Activated CD4-positive, alpha-beta T cell treated with anti-CD3 and anti-CD28 coated beads for 36 hours (primary cell): ENCODE measurements around the gene OSBPL10. TPM values are rescaled to one million over a fixed set of nuclear protein-coding genes. Genes with fewer than 3 reads are reported as not detected.
A peak's percentile ranks its signal among the peaks of the same experiment; 100 is the strongest.

Experiments used
- ATAC-seq: fragments of 200-7000 bp; cut with Tn5 transposase; one replicate; pipeline ENCODE4 v1.10.0; 2021; ENCODE audit warnings: mild to moderate bottlenecking, moderate library complexity
- CTCF ChIA-PET: fragments of 350-600 bp; sonication (Branson Sonifier 250); formaldehyde crosslinking; loops from one replicate; lab custom pipeline; 2021; ENCODE audit warnings: antibody characterized with exemption; lab: Charles Lee
- POLR2A ChIA-PET: fragments of 350-600 bp; sonication (Branson Sonifier 250); formaldehyde crosslinking; loops from one replicate; lab custom pipeline; 2021; ENCODE audit warnings: antibody characterized with exemption, inconsistent platforms; lab: Charles Lee
- DNase-seq: peaks from one replicate; pipeline ENCODE4 v3.0.0-alpha.2; 2020
- H3K27ac Mint-ChIP-seq: one replicate; pipeline ENCODE4 v1.8.0; 2021; ENCODE audit warnings: mixed read lengths
- H3K27me3 Mint-ChIP-seq: one replicate; pipeline ENCODE4 v1.8.0; 2021; ENCODE audit warnings: mixed read lengths
- H3K36me3 Mint-ChIP-seq: one replicate; pipeline ENCODE4 v1.8.0; 2021; ENCODE audit warnings: low read depth, mixed read lengths
- H3K4me1 Mint-ChIP-seq: one replicate; pipeline ENCODE4 v1.8.0; 2021; ENCODE audit warnings: mixed read lengths
- H3K4me3 Mint-ChIP-seq: one replicate; pipeline ENCODE4 v1.8.0; 2021; ENCODE audit warnings: mild to moderate bottlenecking, moderate library complexity, mixed read lengths
- H3K9me3 Mint-ChIP-seq: one replicate; pipeline ENCODE4 v1.8.0; 2021; ENCODE audit warnings: low read depth, mixed read lengths
- intact Hi-C, 2 experiments: fragments of 100-400 bp; cut with DNase I in 1 of 2; cut with micrococcal nuclease in 1 of 2; formaldehyde crosslinking; loops; one replicate each; pipeline versions ENCODE4 v1.14.2 to v1.15.1; 2022 to 2024; cut with DNase I, micrococcal nuclease
- total RNA-seq, 2 experiments: library from RNA; stranded (reverse); gene quantifications; one replicate each; pipeline ENCODE4 v1.2.3, GENCODE V29; 2021

The OSBPL10 gene
- total RNA-seq, 2 experiments from 2014 or later, result 11.2 to 11.8 TPM

DNA sequence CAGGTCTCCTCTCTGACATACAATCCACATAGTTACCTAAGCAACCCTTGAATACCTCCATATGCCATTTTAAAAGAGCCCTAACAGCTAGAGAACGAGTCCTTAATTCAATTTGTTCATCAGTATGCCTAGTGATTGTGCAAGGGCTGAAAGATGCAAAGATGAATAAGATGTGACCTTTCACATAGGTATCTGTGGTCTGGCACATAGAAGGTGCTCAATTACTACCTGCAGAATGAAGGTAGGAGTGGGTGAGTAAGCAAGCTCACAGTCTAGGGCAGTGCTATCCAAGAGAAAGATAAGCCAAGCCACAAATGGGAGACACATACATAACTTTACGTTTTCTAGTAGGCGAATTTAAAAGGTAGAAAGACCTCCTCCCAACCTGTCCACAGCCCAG, 157.9 kb downstream of the OSBPL10 start:
- ATAC-seq (peak; percentile 33), DNase-seq (no peak)
- no peak overlapping the region for H3K27ac Mint-ChIP-seq
- H3K9me3 Mint-ChIP-seq, result peaks cover 2% of the 10 kb centered on the region
- no peaks in the 10 kb centered on the region for H3K4me1 Mint-ChIP-seq
- CTCF ChIA-PET, result no interaction called here
- intact Hi-C loops, result no loop called here
- H3K36me3 Mint-ChIP-seq, result no peaks in the 10 kb centered on the region
- POLR2A ChIA-PET, result no interaction called here
- no peak overlapping the region for H3K4me3 Mint-ChIP-seq
- H3K27me3 Mint-ChIP-seq, result no peaks in the 10 kb centered on the region

DNA sequence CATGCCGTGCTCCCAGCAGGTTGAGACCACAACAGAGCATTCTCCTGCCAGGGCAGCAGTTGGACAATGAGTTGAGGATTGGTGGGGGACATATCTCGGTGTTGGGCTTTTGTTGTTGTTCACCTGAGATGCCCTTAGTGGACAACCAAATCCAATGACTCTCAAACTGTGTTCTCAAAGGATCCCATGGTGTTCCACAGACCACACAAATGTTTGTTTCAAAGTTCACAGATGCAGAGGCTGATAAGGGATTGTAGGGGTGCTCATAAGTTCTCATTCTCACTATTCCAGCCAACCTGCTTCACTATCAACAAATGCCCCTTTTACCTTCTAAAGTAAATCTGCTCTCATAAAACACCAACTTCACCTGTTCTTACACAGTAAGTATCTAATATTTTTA, 159.9 kb downstream of the OSBPL10 start:
- no peak for ATAC-seq

DNA sequence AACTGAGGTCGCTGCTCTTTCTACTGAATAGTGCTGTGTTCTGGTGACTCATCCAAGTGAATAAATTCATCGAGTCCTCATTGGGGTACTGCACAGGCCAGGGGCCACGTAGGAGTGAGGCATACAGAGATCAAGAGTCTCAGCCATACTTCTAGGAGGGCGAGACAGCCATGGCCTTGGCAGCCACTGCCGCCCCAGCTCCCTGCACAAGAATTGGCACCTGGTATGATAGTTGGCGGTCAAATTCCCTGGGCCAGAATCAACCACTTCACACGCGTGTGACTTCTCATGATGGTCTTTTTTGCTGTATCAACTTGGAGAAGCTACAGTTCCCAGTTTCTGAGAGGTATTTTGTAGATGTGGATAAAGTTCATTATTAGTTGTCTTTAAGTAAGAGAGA, 161.6 kb downstream of the OSBPL10 start:
- H3K27ac Mint-ChIP-seq, result no peak overlapping the region
- H3K4me1 Mint-ChIP-seq, result peaks cover 19% of the 10 kb centered on the region
- H3K4me3 Mint-ChIP-seq, result no peak overlapping the region
- no peaks in the 10 kb centered on the region for H3K36me3 Mint-ChIP-seq
- ATAC-seq (no peak), DNase-seq (no peak)
- H3K9me3 Mint-ChIP-seq, result peaks cover 2% of the 10 kb centered on the region
- H3K27me3 Mint-ChIP-seq, result no peaks in the 10 kb centered on the region
- intact Hi-C loops, result no loop called here
- POLR2A ChIA-PET, result no interaction called here
- CTCF ChIA-PET, result interaction anchor here (0.7 to 1.0 kb wide), 3 partner anchors 13 to 142 kb away, joined by 3 to 4 read pairs (median 3); no protein-coding TSS in a partner anchor

More for the DNA sequence above, 159.9 kb downstream of the OSBPL10 start:
- no peak overlapping the region for H3K27ac Mint-ChIP-seq
- H3K27me3 Mint-ChIP-seq, result no peaks in the 10 kb centered on the region
- H3K4me3 Mint-ChIP-seq, result no peak overlapping the region
- peaks cover 2% of the 10 kb centered on the region for H3K9me3 Mint-ChIP-seq
- POLR2A ChIA-PET, result no interaction called here
- DNase-seq, result no peak
- peaks cover 5% of the 10 kb centered on the region for H3K4me1 Mint-ChIP-seq
- intact Hi-C loops, result no loop called here
- CTCF ChIA-PET, result no interaction called here
- no peaks in the 10 kb centered on the region for H3K36me3 Mint-ChIP-seq

DNA sequence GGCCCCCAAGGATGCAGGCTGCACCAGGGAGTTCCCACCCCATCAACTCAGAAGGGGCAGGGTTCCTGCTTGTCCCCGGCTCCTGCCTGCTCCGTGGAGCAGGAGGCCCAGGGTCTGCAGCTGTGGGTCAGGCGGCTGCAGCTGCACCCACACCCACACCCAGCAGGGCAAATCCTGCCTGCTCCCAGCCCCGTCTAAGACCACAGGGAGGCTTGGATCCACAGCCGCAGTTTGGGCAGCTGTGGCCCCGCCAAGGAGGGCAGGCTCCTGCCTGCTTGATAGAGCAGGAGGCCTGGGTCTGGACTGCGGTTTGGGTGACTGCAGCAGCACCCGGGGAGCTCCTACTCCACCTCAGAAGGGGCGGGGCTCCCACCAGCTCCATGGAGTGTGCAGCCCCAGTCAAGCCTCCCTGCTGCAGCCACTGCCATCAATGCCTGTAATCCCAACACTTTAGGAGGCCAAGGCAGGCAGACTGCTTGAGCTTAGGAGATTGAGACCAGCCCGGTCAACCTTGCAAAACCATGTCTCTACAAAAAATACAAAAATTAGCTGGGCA, 163.6 kb downstream of the OSBPL10 start:
- Mint-ChIP-seq H3K27me3 (no peaks in the 10 kb centered on the region), H3K9me3 (no peaks in the 10 kb centered on the region), H3K4me1 (peaks cover 19% of the 10 kb centered on the region), H3K4me3 (no peak overlapping the region), H3K36me3 (no peaks in the 10 kb centered on the region), H3K27ac (no peak overlapping the region)
- intact Hi-C loops, result no loop called here
- DNase-seq (no peak), ATAC-seq (no peak)
- POLR2A ChIA-PET, result no interaction called here
- CTCF ChIA-PET, result interaction anchor here (0.5 kb wide), 1 partner anchor 420 kb away, joined by 5 read pairs; no protein-coding TSS in a partner anchor

DNA sequence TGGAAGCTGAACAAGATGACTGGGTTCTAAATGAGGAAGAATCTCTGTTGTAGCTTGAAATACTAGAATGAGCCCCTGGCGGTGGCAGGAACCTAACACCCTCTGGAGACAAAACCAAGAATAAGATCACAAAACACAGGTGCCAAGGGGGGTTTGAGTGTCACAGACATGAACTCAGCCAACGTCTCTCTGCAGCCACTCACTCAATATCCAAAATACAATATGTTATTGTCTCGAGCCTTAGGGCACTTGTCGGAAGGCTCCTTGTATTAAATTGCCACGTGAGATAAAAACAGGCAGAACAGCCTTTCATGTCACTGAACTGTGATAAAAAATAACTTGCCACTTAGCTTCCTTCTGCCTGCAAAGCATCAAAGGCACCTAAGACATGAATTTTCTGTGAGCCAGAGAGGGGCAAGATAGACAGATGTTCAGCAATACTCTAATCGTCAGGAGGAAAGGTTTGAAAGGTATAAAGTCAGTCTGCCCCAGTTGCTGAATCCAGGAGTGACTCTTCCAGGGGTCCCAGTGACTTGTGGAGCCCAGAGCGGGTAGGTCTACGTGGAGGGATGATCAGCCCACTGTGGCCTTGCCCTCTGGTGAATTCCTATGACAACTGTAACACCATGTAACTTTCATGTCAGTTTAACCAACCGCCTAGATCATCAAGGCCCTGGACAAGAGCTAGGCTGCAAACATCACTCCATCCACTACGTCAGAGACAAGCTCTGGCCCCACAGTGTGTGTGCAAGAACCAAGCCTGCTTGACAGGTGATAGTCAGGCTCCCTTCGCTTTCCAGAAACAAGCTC, 165.2 kb downstream of the OSBPL10 start:
- no peak for ATAC-seq

DNA sequence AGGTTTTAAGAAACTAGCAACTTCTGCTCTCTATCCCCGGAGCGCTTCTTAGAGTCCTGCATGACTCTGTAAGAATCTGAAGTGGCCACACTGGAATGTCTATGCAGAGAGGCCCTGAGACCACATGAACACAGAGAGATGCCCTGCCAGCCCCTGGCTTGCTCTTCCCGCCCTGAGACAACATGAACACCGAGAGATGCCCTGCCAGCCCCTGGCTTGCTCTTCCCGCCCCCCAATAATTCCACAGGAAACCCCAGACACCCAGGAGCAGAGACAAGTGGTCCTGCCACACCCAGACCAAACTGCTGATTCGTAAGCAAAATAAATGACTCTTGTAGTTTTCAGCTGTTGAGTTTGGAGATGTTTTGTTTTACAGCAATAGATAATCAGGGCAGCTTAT, 166.1 kb downstream of the OSBPL10 start:
- intact Hi-C loops, result no loop called here
- POLR2A ChIA-PET, result no interaction called here
- H3K4me1 Mint-ChIP-seq, result peaks cover 19% of the 10 kb centered on the region
- no peaks in the 10 kb centered on the region for H3K36me3 Mint-ChIP-seq
- no peak overlapping the region for H3K27ac Mint-ChIP-seq
- CTCF ChIA-PET, result no interaction called here
- no peak overlapping the region for H3K4me3 Mint-ChIP-seq
- no peaks in the 10 kb centered on the region for H3K27me3 Mint-ChIP-seq
- H3K9me3 Mint-ChIP-seq, result no peaks in the 10 kb centered on the region
- ATAC-seq (no peak), DNase-seq (no peak)

More for the DNA sequence above, 165.2 kb downstream of the OSBPL10 start:
- no peak for DNase-seq
- H3K36me3 Mint-ChIP-seq, result no peaks in the 10 kb centered on the region
- H3K4me3 Mint-ChIP-seq, result no peak overlapping the region
- H3K9me3 Mint-ChIP-seq, result no peaks in the 10 kb centered on the region
- peaks cover 19% of the 10 kb centered on the region for H3K4me1 Mint-ChIP-seq
- ChIA-PET POLR2A (interaction anchor here (0.6 kb wide), 1 partner anchor 270 kb away, joined by 3 read pairs; no protein-coding TSS in a partner anchor), CTCF (no interaction called here)
- intact Hi-C loops, result no loop called here
- no peaks in the 10 kb centered on the region for H3K27me3 Mint-ChIP-seq
- no peak overlapping the region for H3K27ac Mint-ChIP-seq

DNA sequence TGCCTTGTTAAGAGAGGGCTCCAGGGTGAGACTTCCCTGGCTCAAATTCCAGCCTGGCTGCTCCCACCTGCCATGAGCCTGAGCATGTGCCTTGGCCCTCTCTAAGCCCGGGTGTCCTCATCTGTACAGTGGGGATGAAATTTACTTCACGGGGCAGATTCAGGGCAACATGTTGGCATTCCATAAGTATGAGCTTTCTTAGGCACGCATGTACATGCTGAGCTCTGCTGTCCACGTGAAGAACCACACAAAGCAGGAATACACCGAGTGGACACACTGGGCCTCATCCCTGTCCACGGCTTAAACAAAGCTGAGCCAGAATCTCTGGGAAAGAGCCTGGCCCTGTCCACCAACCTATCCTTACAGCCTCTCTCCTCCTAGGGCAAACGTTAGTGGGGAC, 167.4 kb downstream of the OSBPL10 start:
- H3K27ac Mint-ChIP-seq, result no peak overlapping the region
- ATAC-seq (no peak), DNase-seq (no peak)
- no peaks in the 10 kb centered on the region for H3K27me3 Mint-ChIP-seq
- ChIA-PET POLR2A (no interaction called here), CTCF (interaction anchor here (0.6 kb wide), 1 partner anchor 18 kb away, joined by 3 read pairs; no protein-coding TSS in a partner anchor)
- H3K36me3 Mint-ChIP-seq, result no peaks in the 10 kb centered on the region
- H3K9me3 Mint-ChIP-seq, result no peaks in the 10 kb centered on the region
- H3K4me3 Mint-ChIP-seq, result no peak overlapping the region
- intact Hi-C loops, result no loop called here
- peaks cover 19% of the 10 kb centered on the region for H3K4me1 Mint-ChIP-seq

DNA sequence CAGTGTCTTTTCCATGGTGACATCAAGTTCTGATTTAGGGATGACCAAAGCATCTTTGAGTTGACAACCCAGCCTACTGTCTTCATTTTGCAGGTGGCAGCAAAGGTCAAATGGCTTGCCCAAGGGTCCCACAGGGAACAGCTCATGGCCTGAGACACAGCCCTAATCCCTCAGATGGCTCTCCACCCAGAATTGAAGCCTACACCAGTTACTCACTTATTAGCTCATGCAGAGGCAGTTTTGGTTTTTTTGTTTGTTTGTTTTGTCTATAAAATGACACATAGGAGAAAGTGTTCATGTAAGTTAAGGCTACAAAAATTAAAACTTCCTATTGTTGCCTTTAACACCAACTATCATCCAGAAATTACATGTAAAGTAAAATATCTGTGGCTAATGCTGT, 167.9 kb downstream of the OSBPL10 start:
- Mint-ChIP-seq H3K27ac (no peak overlapping the region), H3K27me3 (no peaks in the 10 kb centered on the region), H3K4me3 (no peak overlapping the region), H3K9me3 (no peaks in the 10 kb centered on the region), H3K4me1 (peaks cover 19% of the 10 kb centered on the region), H3K36me3 (no peaks in the 10 kb centered on the region)
- POLR2A ChIA-PET, result no interaction called here
- DNase-seq (no peak), ATAC-seq (no peak)
- CTCF ChIA-PET, result no interaction called here
- intact Hi-C loops, result no loop called here

DNA sequence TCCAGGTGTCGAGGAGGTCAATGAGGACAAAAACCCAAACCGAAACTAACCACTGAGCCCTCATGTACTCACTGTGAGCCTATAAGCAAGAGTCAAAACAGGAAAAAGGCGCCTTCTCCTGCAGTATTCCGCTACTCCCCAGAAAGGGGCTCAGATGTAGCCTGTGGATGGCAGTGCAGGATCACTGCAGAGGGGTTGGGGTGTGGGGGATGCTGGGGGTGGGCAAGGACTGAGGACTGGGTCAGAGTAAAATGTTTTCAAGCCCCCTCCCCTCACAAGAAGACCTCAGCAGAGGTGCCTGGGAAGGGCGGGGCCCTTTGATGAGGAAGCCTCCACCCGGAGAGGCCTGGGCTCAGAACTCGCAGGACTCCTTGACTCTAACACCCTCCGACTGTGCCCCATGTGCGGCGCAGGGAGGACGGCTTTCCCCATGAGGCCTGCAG, 170.1 kb downstream of the OSBPL10 start:
- H3K4me1 Mint-ChIP-seq, result peaks cover 13% of the 10 kb centered on the region
- H3K27me3 Mint-ChIP-seq, result peaks cover 2% of the 10 kb centered on the region

DNA sequence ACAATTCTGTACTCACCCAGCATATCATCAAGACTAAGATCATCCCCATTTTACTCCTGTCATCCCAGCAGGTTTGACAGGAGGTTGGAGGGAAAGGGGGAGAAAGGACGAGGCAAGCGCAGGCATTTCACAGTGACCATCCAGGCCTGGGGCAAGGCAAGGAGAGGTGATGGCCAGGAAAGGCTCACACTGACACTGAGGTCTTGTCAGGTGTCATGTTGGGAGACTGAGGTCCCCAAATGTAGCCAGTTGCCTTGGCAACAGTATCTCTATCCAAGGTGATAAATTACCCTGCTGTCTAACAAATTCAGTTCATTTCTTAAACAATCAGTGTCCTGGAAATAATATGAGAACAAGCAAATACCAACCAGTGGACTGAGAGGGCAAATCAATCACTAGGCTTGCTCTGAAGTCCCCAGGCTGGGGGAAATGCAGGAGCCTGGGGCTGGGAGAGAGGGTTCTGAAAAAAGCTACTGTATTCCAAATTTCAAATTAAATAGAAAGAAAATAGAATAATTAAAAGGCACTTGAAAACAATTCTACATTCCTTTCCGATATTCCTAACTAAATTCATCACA, 172.8 kb downstream of the OSBPL10 start:
- ATAC-seq (no peak), DNase-seq (no peak)
- no peak overlapping the region for H3K27ac Mint-ChIP-seq
- peaks cover 2% of the 10 kb centered on the region for H3K27me3 Mint-ChIP-seq
- H3K4me1 Mint-ChIP-seq, result no peaks in the 10 kb centered on the region
- H3K9me3 Mint-ChIP-seq, result no peaks in the 10 kb centered on the region
- ChIA-PET CTCF (no interaction called here), POLR2A (no interaction called here)
- no peak overlapping the region for H3K4me3 Mint-ChIP-seq
- intact Hi-C loops, result no loop called here
- H3K36me3 Mint-ChIP-seq, result no peaks in the 10 kb centered on the region

More for the DNA sequence above, 170.1 kb downstream of the OSBPL10 start:
- CTCF ChIA-PET, result no interaction called here
- no peaks in the 10 kb centered on the region for H3K9me3 Mint-ChIP-seq
- no peaks in the 10 kb centered on the region for H3K36me3 Mint-ChIP-seq
- no peak overlapping the region for H3K27ac Mint-ChIP-seq
- POLR2A ChIA-PET, result no interaction called here
- ATAC-seq (peak; percentile 53), DNase-seq (no peak)
- intact Hi-C loops, result no loop called here
- no peak overlapping the region for H3K4me3 Mint-ChIP-seq

DNA sequence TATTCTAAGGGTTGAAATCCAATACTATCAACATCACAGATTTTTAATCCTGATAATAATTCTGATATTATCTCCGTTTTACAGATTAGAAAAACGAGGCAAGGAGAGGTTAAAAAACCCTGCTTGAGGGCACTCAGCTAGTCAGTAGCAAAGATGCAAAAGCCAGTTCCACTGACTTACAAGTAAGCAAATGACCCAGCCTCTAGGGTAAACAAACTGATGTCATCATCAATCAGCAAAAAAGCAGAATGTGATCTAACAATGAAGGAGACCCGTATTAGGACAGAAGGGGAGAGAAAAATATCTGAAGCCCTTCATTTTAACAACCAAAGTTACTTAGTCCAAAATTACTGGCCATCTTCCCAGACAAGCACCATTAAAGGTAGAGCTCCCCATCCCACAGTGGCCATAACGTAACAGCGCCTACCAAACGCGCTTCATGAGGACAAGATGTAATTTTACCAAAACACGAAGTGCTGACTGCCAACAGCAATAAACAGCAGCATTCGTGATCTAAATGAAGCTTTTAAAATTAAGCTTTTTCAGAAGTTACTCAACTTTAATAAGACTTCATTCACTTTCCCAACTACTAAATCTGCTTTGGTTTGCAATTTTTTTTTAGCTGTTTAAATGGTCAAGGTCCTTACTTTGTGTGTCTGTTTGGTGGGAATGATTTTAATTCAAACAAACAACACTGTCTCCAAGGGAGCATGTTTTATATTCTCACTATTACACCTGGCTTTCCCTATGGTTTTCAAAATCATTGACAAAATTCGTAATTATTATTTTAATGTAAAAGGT, 176.6 kb downstream of the OSBPL10 start:
- ChIA-PET POLR2A (no interaction called here), CTCF (interaction anchor here (0.6 kb wide), 1 partner anchor 61 kb away, joined by 3 read pairs; no protein-coding TSS in a partner anchor)
- DNase-seq, result no peak
- Mint-ChIP-seq H3K27ac (no peak overlapping the region), H3K4me3 (no peak overlapping the region), H3K9me3 (no peaks in the 10 kb centered on the region), H3K36me3 (no peaks in the 10 kb centered on the region), H3K27me3 (peaks cover 2% of the 10 kb centered on the region), H3K4me1 (no peaks in the 10 kb centered on the region)
- ATAC-seq, result no peak
- intact Hi-C loops, result no loop called here
